ENCODE data around the gene CD28.

DNA sequence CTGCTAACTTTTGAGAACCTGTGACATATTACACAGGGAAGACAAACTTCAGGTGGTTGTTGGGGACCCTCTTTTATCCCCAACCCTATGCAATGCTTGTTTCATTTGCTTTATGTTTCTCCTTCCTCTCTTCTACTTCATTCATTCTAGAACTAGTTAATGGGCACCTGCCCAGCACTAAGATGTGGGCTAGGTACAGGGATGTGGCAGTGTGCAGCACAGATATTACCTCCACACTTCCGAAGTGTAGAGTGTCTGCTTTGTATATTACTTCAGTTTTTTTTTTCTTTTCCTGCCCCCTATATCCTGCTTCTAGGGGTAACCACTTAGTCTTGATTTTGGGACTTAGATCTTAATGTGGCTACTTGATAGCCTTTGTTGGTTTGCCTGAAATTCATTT lies 35.1 kb downstream of the CD28 start:
- TF ChIP-seq, protein P1, sequence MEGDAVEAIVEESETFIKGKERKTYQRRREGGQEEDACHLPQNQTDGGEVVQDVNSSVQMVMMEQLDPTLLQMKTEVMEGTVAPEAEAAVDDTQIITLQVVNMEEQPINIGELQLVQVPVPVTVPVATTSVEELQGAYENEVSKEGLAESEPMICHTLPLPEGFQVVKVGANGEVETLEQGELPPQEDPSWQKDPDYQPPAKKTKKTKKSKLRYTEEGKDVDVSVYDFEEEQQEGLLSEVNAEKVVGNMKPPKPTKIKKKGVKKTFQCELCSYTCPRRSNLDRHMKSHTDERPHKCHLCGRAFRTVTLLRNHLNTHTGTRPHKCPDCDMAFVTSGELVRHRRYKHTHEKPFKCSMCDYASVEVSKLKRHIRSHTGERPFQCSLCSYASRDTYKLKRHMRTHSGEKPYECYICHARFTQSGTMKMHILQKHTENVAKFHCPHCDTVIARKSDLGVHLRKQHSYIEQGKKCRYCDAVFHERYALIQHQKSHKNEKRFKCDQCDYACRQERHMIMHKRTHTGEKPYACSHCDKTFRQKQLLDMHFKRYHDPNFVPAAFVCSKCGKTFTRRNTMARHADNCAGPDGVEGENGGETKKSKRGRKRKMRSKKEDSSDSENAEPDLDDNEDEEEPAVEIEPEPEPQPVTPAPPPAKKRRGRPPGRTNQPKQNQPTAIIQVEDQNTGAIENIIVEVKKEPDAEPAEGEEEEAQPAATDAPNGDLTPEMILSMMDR (IDR thresholded peaks at IDR 0.05): no peak
- TF ChIP-seq EP300 (IDR thresholded peaks at IDR 0.05) (no peak), POLR2A (IDR thresholded peaks at IDR 0.05) (no peak)
